WTC11 (cell line): Measurements from ENCODE around the gene APBB3.
"Not testable (repeated sequence)": the region's sequence is repeated elsewhere in the genome, so short reads cannot be mapped to it uniquely, and the experiment has no call there.

Experiments used
- CREB1 ChIP-seq: sonication (generic); formaldehyde crosslinking; IDR thresholded peaks from 2 replicates; pipeline ENCODE4 v1.8.0; 2023; ENCODE audit warnings: mild to moderate bottlenecking, missing genetic modification reagents
- CTCF ChIP-seq: fragments of 200-600 bp; IDR thresholded peaks from 2 replicates; pipeline ENCODE4 v1.8.0; 2022; ENCODE audit warnings: antibody characterized with exemption
- E2F1 ChIP-seq: sonication (generic); formaldehyde crosslinking; IDR thresholded peaks from 2 replicates; pipeline ENCODE4 v1.8.0; 2022; ENCODE audit warnings: mild to moderate bottlenecking, missing genetic modification reagents
- FOXP4 ChIP-seq: sonication (generic); formaldehyde crosslinking; IDR thresholded peaks from 2 replicates; pipeline ENCODE4 v1.8.0; 2022; ENCODE audit warnings: mild to moderate bottlenecking, missing genetic modification reagents
- MXD4 ChIP-seq: fragments of 250-450 bp; sonication (Bioruptor Pico); IDR thresholded peaks from 2 replicates; pipeline ENCODE4 v1.8.0; 2021; ENCODE audit warnings: mild to moderate bottlenecking, moderate library complexity, borderline replicate concordance
- PRDM15 ChIP-seq: sonication (generic); formaldehyde crosslinking; IDR thresholded peaks from 2 replicates; pipeline ENCODE4 v1.8.0; 2022; ENCODE audit warnings: missing genetic modification reagents
- SMAD4 ChIP-seq: sonication (generic); formaldehyde crosslinking; IDR thresholded peaks from 2 replicates; pipeline ENCODE4 v1.8.0; 2022; ENCODE audit warnings: mild to moderate bottlenecking, missing genetic modification reagents
- TP53 ChIP-seq: sonication (generic); formaldehyde crosslinking; IDR thresholded peaks from 2 replicates; pipeline ENCODE4 v1.8.1; 2023; ENCODE audit warnings: mild to moderate bottlenecking, missing genetic modification reagents
- ZBTB43 ChIP-seq: sonication (generic); formaldehyde crosslinking; IDR thresholded peaks from 2 replicates; pipeline ENCODE4 v1.8.1; 2023; ENCODE audit warnings: mild to moderate bottlenecking, missing genetic modification reagents
- ZNF317 ChIP-seq: sonication (generic); formaldehyde crosslinking; IDR thresholded peaks from 2 replicates; pipeline ENCODE4 v1.8.1; 2023; ENCODE audit warnings: low read depth, mild to moderate bottlenecking, moderate library complexity, missing genetic modification reagents, borderline replicate concordance

- not testable (repeated sequence) for TF ChIP-seq CTCF; TP53 (CRISPR knock-in tag); SMAD4 (CRISPR knock-in tag); E2F1 (CRISPR knock-in tag); CREB1 (CRISPR knock-in tag); ZBTB43 (CRISPR knock-in tag); FOXP4 (CRISPR knock-in tag); ZNF317 (CRISPR knock-in tag); MXD4 (CRISPR knock-in tag); PRDM15 (CRISPR knock-in tag)
Observed at GRCh38 chr5:140593070-140593469, 28.7 kb upstream of the APBB3 start.
